GM19023 (cell line): ENCODE measurements around the gene NAA15.
"Not testable (repeated sequence)": the region's sequence is repeated elsewhere in the genome, so short reads cannot be mapped to it uniquely, and the experiment has no call there.

Experiments used
- ATAC-seq: cut with Tn5 transposase; IDR thresholded peaks from one replicate; pipeline ENCODE4 v1.9.1; 2021; ENCODE audit warnings: mild to moderate bottlenecking, moderate library complexity; ENCODE audit not compliant: unreplicated experiment

The NAA15 gene

GRCh38 chr4:139337612-139338011 is 36.3 kb downstream of the NAA15 start:
- no peak for ATAC-seq

DNA sequence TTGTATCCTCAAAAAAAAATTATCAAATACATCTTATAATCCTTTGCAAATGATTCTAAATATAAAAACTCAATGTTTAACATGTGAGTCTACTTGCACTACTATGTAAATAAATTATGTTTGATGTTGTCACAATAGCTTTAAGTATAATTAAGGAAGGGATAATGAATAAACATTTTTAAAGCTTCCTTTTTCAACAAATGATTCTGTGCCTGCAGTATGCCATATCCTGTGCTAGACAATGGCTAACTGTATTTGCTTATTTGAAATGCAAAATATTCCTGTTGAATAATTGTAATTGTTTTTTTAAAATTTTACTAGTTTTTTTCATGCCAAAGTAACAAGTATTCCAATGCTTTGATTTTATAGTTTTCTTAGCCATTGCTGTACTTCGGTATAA is 60.0 kb downstream of the NAA15 start:
- ATAC-seq: no peak

GRCh38 chr4:139367421-139368090 is 66.3 kb downstream of the NAA15 start:
- no peak for ATAC-seq

DNA sequence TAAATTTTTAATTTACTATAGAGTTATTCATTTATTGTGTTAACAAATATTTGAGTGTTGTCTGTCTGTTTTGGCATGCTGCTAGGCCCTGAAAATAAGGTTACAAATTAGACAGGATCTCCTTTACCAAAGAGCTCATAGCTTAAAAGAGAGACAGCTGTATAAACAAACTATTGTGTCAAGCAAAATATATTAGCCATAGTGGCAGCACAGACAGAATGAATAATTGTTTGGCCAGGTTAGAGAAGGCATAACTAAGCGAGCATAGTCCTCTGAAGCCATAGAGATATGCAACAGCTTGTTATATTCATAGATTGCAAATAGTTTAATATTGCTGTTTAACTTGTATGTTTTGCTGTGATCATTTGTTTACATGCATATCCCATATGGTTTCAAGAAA is 67.7 kb downstream of the NAA15 start:
- ATAC-seq: no peak

DNA sequence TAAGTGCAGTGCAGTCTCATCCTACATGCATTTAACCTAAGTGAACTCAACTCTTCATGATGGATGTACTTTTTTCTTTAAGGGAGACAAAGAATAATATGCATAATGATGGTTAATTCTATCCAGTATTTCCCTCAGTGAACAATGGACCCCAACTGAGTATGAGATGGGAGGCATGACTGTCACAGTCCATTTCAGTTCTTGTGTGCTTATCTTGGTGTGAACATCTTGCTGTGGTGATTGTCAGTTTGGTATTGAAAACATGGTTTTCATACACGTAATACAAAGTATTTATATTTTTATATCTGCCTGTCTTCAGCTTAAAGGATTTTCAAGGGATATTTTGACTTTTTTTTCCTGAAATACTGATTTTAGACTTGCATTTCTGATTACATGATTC is 72.9 kb downstream of the NAA15 start:
- ATAC-seq: no peak

DNA sequence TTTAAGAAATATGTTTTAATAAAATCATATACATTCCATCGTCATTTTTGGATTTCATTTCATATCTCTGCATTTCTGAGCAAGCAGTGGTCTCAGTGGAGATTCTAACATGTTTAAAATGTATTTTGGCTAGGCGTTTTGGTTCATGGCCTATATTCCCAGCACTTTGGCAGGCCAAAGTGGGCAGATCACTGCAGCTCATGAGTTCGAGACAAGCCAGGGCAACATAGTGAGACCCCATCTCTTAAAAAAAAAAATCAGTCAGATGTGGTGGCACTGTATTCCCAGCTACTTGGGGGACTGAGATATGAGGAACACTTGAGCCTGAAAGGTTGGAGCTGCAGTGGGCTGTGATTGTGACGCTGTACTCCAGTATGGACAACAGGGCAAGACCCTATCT is 85.1 kb downstream of the NAA15 start:
- no peak for ATAC-seq

GRCh38 chr4:139389102-139389501 is 87.8 kb downstream of the NAA15 start:
- ATAC-seq: no peak

GRCh38 chr4:139389991-139390390 is 88.7 kb downstream of the NAA15 start:
- no peak for ATAC-seq

- ATAC-seq: no peak
These were observed 90.4 kb downstream of the NAA15 start for GRCh38 chr4:139391731-139392130.

DNA sequence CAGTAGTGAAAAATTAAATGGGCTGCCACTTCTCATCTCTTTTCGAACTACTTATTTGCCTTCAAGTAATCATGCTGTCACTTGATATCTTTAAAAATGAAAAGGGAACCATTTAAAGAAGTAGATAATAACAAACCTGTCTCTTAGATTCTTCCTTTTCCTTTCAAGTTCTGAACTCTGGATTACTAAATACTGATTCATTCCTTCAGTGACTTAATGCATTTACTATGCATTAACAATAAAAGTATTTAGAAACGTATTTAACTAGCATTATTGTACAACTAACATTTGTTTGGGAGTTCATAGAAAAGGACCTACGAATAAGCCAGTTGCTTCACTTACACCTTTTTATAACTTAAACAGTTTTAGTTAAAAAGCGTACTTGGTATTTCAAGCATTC is 91.5 kb downstream of the NAA15 start:
- no peak for ATAC-seq

GRCh38 chr4:139401368-139401767 is 100.1 kb downstream of the NAA15 start:
- no peak for ATAC-seq

DNA sequence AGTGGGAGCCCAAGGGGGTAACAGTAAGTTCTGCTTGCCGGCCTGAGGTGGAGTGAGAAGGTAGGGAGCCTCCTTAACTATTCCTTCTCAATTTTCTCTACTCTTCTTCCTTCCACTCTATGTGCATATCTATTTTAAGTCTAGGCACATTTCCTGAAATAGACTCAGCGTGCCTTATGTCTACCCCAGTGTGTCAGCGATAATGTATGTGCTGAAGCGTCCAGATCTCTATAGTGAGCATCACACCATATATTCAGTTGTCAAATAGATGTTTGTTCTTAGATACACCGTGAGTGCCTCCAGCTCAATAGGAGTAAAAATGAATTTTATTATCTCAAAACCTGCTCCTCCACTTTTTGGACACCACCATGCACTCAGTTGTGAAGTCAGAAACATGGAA is 101.1 kb downstream of the NAA15 start:
- no peak for ATAC-seq

DNA sequence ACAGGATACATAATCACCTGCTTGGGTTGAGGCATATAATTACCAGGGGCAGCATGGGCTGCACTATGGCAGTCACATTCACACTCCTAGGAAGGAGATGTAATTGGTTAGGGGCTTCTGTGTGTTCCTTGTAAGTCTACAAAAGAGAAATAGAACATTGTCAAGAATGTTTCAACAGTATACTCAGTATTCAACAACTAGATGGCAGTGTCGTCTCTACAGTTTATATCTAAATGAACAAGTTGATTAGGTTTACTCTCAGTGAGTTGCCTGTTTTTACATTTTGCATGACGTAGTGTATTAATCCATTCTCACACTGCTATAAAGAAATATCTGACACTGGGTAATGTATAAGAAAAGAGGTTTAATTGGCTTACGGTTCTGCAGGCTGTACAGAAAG is 102.2 kb downstream of the NAA15 start:
- ATAC-seq: no peak

- ATAC-seq: no peak
These were observed 109.0 kb downstream of the NAA15 start for GRCh38 chr4:139410312-139410711.

- not testable (repeated sequence) for ATAC-seq
These were observed 113.4 kb downstream of the NAA15 start for GRCh38 chr4:139414671-139415210.

DNA sequence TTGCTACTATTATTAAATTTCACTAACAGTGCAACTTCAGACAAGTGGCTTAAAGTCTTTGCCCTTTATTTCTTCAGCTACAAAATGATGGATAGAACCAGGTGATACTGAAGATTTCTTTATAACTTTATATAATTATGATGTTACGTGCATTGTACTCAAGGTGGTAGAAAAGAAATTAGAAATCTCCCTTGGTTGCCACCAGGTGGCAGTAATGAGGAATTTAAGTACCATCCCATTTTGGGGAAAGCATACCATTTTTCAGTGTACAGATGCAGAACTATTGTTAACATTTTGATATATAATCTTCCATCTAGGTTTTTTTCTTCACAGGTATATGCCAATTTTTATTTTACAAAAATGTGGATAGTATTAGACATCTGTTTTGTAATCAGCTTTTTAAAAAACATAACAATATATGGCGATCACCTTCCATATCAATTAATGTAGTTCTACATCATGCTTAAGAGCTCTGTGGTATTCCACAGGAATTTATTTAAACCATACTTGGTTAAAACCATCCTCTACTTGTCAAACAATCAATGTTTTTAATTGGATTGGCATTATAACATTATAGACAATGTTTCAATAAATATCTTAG is 114.9 kb downstream of the NAA15 start:
- ATAC-seq: no peak

GRCh38 chr4:139419388-139419914 is 118.1 kb downstream of the NAA15 start:
- ATAC-seq: peak; percentile 66

DNA sequence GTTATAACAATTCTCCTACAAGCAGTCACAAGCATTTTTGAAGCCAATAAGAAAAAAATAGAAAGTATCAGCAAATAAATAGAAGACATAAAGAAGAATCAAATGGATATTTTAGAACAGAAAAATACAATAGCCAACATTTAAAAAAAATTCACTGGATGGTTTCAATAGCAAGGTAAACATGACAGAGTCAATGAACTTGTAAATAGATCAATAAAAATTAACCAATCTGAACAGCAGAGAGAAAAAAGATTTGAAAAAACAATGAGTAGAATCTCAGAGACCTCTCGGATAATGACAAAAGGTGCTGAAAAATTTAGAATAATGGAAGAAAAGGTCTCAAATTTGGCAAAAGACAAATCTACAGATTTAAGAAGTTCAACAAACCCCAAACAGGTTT is 119.3 kb downstream of the NAA15 start:
- no peak for ATAC-seq

- no peak for ATAC-seq
These were observed 134.8 kb downstream of the NAA15 start for GRCh38 chr4:139436122-139436521.

DNA sequence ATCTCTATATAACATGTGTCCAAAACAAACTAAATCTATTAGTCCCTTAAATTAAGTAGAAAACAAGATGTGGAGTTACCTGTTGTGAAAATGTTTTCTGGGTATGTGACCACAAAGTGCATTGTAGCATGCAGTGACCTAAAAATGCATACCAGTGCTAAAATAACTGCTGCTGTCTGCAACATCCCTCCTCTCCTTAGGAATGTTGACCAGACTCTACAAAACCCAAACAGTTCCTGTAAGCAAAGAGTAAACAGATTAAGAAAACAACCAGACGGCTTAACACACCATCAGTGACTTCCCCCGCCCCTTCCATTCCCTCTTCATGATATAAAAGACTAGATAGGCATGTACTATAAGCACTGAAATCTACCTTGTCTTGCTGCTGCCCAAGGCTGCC is 136.8 kb downstream of the NAA15 start:
- ATAC-seq: no peak

- no peak for ATAC-seq
These were observed 139.7 kb downstream of the NAA15 start for GRCh38 chr4:139441029-139441428.

GRCh38 chr4:139443661-139444060 is 142.4 kb downstream of the NAA15 start:
- no peak for ATAC-seq
